Bone marrow (tissue), 2 donors: ENCODE measurements around the gene SYT1.

ENCODE experiments used
- DNase-seq, 2 donors: peaks; one replicate each; lab custom pipeline; 2025; lab: John Stamatoyannopoulos, UW

Gene SYT1

DNA sequence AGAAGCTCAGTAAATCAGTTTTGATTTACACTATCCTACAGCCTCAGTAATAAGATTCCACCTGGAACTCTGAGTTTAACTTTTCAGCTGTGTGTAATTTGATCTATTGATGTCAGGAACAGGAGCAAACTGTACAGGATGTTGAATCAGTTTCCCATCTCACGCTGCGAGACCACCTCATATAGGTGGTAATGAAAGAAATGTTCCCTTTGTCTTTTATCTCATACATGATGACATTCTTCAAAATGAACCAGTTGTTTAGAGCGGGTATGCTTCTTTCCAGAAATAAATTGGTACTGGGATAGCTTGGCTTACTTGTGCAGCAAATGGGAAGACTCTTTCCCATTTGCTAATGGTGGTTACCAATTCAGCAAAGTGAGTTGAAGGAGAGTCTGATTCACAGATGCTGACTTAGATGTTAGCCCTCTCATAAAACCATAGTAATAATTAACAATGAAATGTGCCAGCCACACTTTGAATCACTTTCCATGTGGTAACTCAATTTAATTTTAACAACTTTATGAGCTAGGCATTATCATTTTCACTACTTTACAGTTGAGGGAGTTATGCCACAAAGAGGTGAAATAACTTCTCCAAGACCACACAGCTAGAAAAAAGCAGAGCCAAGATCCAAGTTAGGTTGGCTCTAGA, 574.7 kb downstream of the SYT1 start:
- DNase-seq = no peak

DNA sequence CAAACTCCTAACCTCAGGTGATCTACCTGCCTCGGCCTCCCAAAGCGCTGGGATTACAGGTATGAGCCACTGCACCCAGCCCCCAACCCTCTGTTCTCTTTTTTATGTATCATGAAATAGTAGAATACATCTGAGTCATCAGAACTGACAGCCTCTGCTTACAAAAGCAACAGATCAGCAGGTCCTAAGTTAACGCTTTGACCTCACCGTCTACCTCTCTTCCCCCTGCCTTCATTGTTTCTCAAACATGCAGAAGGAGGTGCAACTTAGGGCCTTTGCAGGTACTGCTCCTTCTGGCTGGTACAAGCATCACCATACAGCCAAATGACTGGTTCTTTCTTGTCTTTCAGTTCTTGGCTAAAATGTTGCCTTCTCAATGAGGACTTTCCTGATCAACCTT, 577.0 kb downstream of the SYT1 start:
- DNase-seq = no peak

DNA sequence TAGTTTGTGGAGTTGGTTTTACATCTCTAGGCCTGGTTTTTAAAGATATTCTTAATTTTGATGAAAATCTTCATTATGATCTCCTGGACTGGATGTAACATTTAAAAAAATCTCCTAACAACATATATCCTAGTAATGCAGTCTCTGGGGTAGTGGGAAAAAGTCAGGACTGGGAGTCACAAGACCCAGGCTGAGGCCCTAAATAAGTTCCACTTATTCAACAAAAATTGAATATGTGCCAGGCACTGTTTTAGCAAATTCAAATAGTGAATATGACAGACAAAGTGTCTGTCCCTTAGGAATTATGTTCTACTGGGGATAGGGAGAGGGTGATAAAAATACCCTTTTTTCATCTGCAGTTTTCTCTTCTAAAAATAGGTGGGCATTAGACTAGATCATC, 577.8 kb downstream of the SYT1 start:
- DNase-seq = no peak

DNA sequence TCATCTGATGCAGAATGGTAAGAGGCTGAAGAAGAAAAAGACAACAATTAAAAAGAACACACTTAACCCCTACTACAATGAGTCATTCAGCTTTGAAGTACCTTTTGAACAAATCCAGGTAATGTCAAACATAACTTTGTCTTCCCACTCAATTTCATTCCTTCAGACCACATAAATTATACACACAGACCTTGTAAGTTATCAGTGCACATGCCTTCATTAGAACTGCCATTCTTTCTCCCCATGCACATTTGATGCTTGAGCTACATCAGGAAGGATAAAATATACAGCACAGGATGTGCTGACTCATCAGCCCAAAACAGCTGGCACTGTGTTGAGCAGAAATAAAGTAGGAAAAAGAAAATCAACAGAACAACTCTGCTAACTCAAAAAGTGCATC, 579.5 kb downstream of the SYT1 start:
- DNase-seq = no peak

DNA sequence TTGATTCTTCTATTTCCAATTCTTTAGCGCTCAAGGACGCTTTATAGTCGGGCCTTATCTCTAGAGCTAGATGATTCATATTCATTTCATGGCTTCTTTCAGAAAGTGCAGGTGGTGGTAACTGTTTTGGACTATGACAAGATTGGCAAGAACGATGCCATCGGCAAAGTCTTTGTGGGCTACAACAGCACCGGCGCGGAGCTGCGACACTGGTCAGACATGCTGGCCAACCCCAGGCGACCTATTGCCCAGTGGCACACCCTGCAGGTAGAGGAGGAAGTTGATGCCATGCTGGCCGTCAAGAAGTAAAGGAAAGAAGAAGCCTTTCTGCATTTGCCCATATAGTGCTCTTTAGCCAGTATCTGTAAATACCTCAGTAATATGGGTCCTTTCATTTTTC, 584.2 kb downstream of the SYT1 start:
- DNase-seq = no peak

DNA sequence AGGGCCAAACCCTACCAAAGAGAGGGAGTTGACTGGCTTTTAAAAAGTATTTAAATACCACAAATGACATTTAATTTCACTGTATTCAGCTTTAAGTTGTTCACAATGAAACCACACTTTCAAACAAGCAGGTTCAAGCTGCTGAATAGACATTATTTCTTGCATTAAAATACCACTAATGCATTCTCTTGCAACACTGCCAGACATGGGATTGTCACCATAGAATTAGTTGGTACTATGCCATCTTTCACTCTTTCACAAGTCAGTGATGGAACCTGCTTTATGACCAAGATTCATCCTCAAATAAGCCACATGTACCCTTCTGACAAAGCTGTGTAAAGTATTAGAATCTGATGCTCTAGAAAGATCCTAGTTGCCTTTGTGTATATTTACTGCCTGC, 586.8 kb downstream of the SYT1 start:
- no peak for DNase-seq

DNA sequence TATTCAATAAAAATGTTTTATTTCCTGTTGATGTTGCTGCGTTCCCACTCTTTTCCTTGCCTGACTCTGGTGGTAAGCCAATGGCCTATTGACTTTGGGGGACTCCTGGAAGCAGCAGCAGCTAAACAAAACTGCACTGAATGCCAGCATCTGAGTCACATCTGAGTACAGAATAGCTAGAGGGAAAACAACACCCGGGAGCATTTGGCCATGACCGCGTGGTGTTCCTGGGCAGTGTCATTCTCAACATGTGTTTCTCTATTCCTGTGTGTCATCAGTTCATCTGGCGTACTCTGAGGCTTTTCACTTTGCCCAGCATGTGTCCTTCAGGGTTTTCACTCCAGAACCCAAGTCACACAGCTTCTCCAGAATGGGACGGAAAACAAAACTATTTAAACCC, 587.4 kb downstream of the SYT1 start:
- no peak for DNase-seq

DNA sequence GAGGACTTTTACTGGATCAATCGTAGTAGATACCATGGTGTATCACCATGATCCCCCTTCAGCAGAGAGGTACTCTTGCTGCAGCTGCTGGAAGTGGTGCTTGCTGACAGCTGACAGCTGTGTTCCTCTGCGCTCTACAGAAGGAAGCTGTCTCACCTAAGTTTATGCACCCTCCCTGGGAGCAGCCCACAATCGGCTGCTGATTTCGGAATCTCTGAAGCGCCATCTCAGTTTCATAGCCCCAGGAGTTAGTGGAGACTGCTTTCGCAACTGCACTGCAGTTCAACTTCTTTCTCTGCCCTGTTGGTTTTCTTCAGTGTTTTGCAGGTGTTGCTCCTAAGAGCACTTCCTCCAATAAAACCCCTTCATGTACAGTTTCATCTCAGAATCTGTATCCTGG, 588.3 kb downstream of the SYT1 start:
- no peak for DNase-seq

DNA sequence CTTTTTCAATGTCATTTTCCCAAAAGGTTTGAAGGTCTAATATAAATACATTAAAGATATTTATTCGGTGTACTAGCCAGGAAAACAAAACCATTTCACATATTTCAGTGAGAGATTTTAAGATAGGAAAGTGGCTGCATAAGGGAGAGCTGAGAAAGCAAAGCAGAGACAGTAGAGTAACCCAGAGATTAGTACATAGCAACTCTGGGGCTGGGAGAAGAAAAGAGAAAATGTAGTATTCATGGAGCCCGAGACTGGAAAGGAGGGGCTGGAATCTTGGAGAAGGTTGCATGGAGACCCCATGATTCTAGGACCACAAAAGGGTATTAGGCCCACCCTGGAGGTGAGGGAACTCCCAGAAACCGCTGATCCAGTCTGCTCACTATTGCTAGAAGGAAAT, 589.2 kb downstream of the SYT1 start:
- no peak for DNase-seq

DNA sequence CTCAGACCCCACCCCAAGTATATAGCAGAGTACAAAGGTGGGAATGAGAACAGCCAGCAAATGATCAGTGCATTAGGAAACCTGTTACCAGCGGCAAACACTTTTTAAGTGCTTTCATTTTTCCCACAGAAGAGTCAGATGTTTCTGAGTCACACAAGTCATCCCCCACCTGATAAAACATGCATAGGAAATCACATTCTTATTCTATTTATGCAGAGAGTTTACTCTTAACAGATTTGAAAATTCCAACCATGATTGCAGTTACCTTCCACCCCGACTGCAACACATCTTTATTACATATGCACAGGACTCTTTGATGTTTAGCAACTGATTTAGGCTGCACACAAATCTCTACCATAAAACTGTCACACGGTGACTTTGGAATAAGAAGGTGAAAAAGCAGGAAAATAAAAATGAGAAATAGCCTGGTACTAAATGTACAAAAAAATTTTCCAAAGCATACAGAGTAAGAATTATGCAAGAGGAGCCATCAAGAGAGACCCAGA, 589.8 kb downstream of the SYT1 start:
- DNase-seq = no peak

DNA sequence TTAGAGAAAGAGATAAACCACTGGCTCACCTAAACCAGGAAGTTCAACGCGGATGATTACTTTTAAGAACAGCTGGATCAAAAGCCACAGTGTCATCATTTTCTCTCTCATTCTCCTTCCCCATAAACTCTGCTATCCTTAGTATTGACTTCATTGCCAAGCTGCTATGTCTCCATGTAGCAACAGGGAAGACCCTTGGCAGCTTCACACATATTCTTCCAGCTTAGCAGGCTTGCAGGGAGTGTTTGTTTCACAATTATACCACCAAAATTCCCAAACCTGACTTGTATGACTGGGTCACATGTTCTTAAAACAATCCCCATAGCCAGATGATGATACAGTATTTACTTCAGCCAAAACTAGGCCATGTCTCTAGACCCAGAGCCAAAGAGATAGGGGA, 590.7 kb downstream of the SYT1 start:
- DNase-seq = no peak

DNA sequence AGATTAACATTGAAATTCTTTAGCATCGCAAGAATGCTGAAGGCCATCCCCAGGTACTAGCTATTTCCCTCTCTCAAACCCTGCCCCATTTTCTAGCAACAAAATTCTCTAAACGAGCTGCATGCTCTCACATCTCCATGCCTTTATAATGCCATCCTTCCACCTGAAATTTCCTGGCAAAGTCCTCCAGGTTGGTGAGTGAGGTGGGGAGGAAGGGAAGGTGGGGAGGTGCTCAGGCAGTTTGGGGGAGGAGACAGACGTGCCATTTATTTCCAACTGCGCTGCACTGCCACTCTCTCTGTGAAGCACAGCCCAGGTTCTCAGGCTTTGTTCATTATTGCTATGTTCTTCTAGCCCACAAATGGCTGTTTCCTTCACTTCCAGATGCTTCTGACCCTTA, 617.7 kb downstream of the SYT1 start:
- DNase-seq = no peak

DNA sequence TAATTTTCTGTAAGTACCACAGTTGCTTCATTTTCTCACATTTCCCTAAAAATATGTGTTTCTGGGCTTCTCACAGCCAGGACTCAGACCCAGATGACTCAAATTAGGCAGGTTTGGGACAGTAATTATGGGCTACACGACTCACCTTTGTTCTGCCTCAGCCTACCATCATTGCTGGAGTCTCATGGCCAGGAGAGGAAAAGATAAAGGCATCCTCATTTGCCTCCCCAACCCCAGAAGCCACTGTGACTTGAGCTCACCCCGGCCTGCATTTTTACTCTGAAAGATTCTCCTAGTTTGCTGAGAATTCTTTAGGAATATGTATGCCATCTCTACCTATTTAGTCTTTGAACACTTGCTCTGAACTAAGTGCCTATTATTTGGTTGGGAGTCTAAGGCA, 618.3 kb downstream of the SYT1 start:
- no peak for DNase-seq

DNA sequence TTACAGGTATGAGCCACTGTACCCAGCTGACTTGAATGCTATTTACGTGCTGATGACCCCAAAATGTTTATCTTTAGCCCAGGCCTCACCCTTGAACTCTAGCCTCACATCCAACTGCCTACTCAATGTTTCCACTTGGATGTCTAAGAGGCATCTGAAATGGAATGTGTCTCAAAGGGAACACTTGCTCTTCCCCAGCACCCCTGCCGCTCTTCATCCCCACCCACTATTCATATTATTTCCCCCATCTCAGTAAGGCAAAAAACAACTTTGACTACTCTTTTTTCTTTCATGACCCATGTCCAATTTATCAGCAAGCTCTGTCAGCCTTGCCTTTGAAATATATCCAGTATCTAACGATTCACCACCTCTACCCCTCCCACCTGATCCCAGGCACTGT, 621.6 kb downstream of the SYT1 start:
- DNase-seq = no peak

DNA sequence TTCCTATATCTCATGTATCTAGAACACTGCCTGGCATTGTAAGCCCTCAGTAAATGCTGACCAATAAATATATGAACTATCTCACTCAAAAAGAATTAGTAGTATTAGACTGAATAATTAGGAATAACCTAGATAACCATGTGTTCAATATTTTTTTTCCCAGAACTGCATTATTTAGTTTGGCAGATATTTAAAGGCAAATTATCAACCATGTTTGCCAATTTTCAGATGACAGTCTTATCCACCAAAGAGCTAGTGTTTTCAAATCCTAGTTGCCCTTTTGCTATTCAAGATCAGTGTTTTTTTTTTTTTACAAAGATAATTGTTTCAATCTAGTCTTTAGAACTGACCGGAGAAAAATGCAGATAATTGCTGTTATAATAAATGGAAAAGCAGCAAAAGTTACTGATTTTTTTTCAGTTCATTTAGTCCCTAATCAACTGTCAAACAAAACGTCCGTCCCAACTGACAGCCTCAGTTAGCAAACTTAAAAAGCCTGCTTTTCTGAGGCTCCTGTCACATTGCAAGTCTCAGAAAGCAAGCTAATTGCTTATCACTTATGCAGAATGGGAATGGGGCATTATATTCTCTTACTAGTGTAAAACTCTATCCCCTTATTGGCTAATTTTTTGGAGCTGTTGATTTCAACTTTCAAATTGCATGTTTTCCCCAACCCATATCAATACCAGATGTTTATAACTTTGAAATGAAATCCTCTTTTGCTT, 623.0 kb downstream of the SYT1 start:
- DNase-seq = no peak
